Epithelial cell of esophagus (primary cell): ENCODE data around the gene ARHGAP25.

Source experiments
- DNase-seq: peaks from one replicate; pipeline ENCODE4 v3.0.0; 2010; ENCODE audit warnings: low read depth
- H3K4me3 ChIP-seq: 2 replicates; pipeline ENCODE4 v1.5.1; 2011; ENCODE audit warnings: mild to moderate bottlenecking, low read length, control low read depth
- CTCF ChIP-seq: IDR thresholded peaks from 2 replicates; pipeline ENCODE4 v1.5.1; 2011; ENCODE audit warnings: low read depth, mild to moderate bottlenecking, low read length, control low read depth, inconsistent platforms; ENCODE audit not compliant: insufficient read depth; ENCODE audit errors: missing control alignments

Gene ARHGAP25

GRCh38 chr2:68709421-68709911 lies 25.1 kb upstream of the ARHGAP25 start:
- H3K4me3 ChIP-seq, result no peak overlapping the region
- TF ChIP-seq CTCF, result peak; percentile 82
- DNase-seq, result peak; percentile 57

- TF ChIP-seq CTCF, result no peak
- H3K4me3 ChIP-seq, result no peak overlapping the region
- no peak for DNase-seq
Observed at GRCh38 chr2:68710336-68710735, 24.3 kb upstream of the ARHGAP25 start.

GRCh38 chr2:68710756-68711155 lies 23.9 kb upstream of the ARHGAP25 start:
- TF ChIP-seq CTCF, result no peak
- DNase-seq, result no peak
- no peak overlapping the region for H3K4me3 ChIP-seq

- no peak overlapping the region for H3K4me3 ChIP-seq
- TF ChIP-seq CTCF, result no peak
- peak; percentile 41 for DNase-seq
Observed at GRCh38 chr2:68714866-68715265, 19.7 kb upstream of the ARHGAP25 start.

- peak; percentile 87 for TF ChIP-seq CTCF
- DNase-seq, result peak; percentile 73
- H3K4me3 ChIP-seq, result no peak overlapping the region
Observed at GRCh38 chr2:68715353-68716041, 19.1 kb upstream of the ARHGAP25 start.

- DNase-seq, result no peak
- no peak for TF ChIP-seq CTCF
- no peak overlapping the region for H3K4me3 ChIP-seq
Observed at GRCh38 chr2:68716604-68717304, 17.9 kb upstream of the ARHGAP25 start.
